Activated T-cell treated with anti-CD3 and anti-CD28 coated beads, Interleukin-2, amount 50 U/mL, for 4 hours (primary cell): ENCODE results near the gene DCC. TPM values are rescaled to one million over a fixed set of nuclear protein-coding genes. Genes with fewer than 3 reads are reported as not detected.

Experiments
- ATAC-seq, 2 donors: fragments of 200-7000 bp; cut with Tn5 transposase; one replicate each; pipeline ENCODE4 v1.10.0; 2021
- DNase-seq: peaks from one replicate; pipeline ENCODE4 v3.0.0-alpha.2; 2020
- H3K27me3 Mint-ChIP-seq: one replicate; pipeline ENCODE4 v1.8.0; 2021; ENCODE audit warnings: low read depth, mixed read lengths
- H3K36me3 Mint-ChIP-seq: one replicate; pipeline ENCODE4 v1.8.0; 2022; ENCODE audit warnings: mixed read lengths; ENCODE audit not compliant: insufficient read depth
- H3K4me1 Mint-ChIP-seq: one replicate; pipeline ENCODE4 v1.8.0; 2021; ENCODE audit warnings: low read depth, mixed read lengths
- H3K4me3 Mint-ChIP-seq: one replicate; pipeline ENCODE4 v1.8.0; 2021; ENCODE audit warnings: mild to moderate bottlenecking, moderate library complexity, mixed read lengths
- H3K9me3 Mint-ChIP-seq: one replicate; pipeline ENCODE4 v1.8.0; 2021; ENCODE audit warnings: mixed read lengths
- total RNA-seq, 3 donors: library from RNA; stranded (reverse); gene quantifications; one replicate each; pipeline ENCODE4 v1.2.1, GENCODE V29; 2021

DCC gene
- total RNA-seq, 3 donors from 2014 or later: not detected

DNA sequence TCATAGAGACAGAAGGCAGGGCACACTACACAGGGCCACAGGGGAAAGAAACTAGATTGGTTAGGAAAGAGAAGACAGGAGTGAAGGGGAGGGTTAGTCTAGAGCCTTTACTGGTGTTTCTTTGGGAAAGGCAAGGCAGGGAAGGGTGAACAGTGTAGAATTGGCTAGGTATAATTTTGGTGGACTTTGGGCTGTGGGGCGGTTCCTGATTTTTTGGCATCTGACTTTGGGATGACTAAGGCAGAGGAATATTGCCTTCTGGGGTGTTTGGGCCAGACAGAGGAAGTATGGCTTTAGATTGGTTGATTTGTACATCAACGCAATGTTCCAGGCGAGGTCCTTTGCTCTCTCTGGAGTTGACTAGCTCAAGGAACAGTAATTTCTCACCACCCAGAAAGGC is 534.8 kb downstream of the DCC start:
- Mint-ChIP-seq H3K4me1 (no peaks in the 10 kb centered on the region), H3K27me3 (no peaks in the 10 kb centered on the region), H3K4me3 (no peak overlapping the region)

DNA sequence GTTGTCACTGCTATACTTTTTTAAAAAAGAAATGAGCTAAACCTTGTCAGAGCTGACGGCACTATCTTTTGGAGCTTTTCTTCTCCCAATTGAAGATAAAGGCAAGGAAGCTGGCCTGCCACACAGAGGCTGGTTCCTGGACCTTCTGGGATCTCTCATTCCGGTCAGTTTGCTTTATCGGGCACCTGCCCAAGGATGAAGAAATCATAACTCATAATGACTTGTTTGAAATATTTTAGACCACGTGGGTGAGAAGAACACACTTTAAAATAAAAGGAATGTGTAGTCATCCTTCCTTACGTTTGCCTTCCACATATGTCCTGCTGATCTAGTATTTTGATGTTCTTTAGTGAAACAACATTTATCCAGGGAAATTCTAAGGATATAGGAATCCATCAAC is 535.7 kb downstream of the DCC start:
- no peaks in the 10 kb centered on the region for H3K4me1 Mint-ChIP-seq
- no peaks in the 10 kb centered on the region for H3K36me3 Mint-ChIP-seq
- ATAC-seq (no peak), DNase-seq (no peak)
- no peaks in the 10 kb centered on the region for H3K27me3 Mint-ChIP-seq
- no peak overlapping the region for H3K4me3 Mint-ChIP-seq
- H3K9me3 Mint-ChIP-seq: peaks cover 16% of the 10 kb centered on the region

More for the DNA sequence above, 534.8 kb downstream of the DCC start:
- ATAC-seq (no peak), DNase-seq (no peak)
- H3K9me3 Mint-ChIP-seq: peaks cover 12% of the 10 kb centered on the region
- H3K36me3 Mint-ChIP-seq: no peaks in the 10 kb centered on the region

DNA sequence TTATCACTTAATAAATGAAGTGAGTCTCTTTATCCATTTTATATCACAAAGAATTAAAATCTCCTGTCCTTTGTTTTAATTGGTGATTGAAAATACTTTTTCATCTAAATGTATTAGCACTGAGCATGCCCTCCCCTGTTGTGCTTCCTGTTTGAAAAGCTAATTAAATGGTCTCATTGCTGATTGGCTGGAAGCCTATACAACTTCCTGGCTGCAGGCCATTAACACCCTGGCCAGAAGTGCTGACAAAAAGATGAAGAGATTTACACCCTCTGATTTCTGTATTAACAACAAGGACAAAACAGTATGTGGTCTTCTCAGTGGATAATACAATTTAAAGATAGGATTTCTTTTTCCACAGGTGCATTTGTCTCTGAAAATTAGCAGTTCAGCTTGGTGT is 548.0 kb downstream of the DCC start:
- no peaks in the 10 kb centered on the region for H3K4me1 Mint-ChIP-seq
- DNase-seq: no peak
- ATAC-seq: no peak
- peaks cover under 1% of the 10 kb centered on the region for H3K9me3 Mint-ChIP-seq
- no peak overlapping the region for H3K4me3 Mint-ChIP-seq
- no peaks in the 10 kb centered on the region for H3K27me3 Mint-ChIP-seq
- H3K36me3 Mint-ChIP-seq: no peaks in the 10 kb centered on the region

DNA sequence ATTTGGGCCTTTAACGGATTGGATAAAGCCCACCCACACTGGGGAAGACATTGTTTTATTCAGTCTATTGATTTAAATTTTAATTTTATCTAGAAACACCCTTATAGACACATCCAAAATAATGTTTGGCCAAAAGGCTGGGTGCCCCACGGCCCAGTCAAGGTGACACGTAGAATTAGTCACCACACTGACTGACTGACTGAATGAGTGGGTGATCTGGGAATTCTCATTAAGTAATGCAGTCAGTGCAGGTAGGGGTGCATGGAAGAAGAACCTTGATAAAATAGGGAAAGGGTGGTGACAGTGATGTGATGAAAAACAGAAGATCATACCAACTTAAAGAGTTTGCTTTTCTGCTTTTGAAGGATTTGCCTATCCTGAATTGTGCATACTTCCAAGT is 554.8 kb downstream of the DCC start:
- Mint-ChIP-seq H3K4me1 (no peaks in the 10 kb centered on the region), H3K4me3 (no peak overlapping the region), H3K9me3 (no peaks in the 10 kb centered on the region), H3K36me3 (no peaks in the 10 kb centered on the region), H3K27me3 (no peaks in the 10 kb centered on the region)
- ATAC-seq (no peak), DNase-seq (no peak)

DNA sequence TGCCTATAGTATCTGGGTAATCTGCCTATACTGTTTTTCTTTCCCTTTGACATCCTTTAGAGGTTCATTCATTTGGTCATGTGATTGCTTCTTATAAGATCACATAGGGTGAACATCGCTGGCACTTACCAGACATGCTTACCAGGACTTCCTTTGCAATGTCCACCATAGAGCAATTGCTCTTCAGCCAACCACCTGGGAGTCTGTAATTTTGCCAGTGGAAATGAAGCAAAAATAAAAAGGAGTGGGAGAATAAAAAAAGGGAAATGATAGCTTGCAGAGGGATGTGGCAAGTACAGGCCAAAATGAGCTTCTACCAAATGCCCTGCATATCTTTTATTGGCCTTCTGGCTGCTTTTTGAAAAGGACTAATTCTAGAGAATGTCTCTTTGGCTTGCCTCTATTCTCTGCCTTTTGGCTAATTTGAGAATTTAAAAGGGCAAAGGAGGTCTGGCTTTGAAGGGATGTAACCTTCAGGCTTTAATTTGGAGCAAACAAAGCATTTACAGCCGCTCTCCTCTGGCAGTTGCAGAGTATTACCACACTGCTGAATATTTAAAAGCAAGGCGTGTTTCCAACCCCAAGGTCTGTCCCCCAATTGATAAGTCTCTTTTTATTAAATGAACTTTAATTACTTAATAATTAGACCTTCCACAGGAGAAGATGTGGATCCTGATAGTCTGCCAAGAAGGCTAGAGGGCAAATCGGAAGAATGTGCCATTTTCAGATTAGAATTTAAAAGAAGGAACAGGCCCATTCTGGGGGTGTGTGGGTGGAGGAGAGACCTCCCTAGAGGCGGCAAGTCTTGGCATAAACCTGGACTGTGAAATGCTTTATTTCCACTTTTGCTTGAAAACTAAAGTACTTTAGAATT is 557.9 kb downstream of the DCC start:
- no peak overlapping the region for H3K4me3 Mint-ChIP-seq
- H3K4me1 Mint-ChIP-seq: no peaks in the 10 kb centered on the region
- H3K9me3 Mint-ChIP-seq: no peaks in the 10 kb centered on the region
- H3K36me3 Mint-ChIP-seq: no peaks in the 10 kb centered on the region
- no peak for ATAC-seq
- DNase-seq: no peak
- H3K27me3 Mint-ChIP-seq: no peaks in the 10 kb centered on the region

DNA sequence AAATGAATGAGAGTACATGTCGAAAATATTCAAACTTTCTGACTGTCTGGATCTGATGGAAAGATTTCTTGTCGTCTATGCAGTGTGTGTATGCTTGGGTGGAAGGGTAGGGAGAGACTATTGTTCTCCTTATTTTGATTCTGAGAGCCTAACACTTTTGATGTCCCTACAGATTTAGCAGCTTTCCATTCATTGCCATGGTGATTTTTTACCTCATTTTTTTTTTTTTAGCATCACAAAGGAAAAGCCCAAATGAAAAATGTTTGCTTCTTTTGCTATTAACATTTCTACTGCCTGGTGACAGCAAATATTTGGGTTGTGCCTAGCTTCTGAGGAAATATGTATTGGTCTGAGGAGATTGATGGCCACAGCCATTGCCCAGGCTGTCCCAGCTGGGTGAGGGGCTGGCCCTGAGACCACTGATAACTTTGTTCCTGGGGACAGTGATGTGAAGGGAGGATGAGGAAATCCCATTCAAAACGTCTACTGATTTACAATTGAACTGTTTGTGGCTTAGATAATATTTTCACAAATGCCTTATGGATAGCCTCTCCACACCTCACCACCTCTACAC is 558.6 kb downstream of the DCC start:
- Mint-ChIP-seq H3K36me3 (no peaks in the 10 kb centered on the region), H3K9me3 (no peaks in the 10 kb centered on the region), H3K4me3 (no peak overlapping the region), H3K4me1 (no peaks in the 10 kb centered on the region), H3K27me3 (no peaks in the 10 kb centered on the region)
- DNase-seq: no peak
- no peak for ATAC-seq

DNA sequence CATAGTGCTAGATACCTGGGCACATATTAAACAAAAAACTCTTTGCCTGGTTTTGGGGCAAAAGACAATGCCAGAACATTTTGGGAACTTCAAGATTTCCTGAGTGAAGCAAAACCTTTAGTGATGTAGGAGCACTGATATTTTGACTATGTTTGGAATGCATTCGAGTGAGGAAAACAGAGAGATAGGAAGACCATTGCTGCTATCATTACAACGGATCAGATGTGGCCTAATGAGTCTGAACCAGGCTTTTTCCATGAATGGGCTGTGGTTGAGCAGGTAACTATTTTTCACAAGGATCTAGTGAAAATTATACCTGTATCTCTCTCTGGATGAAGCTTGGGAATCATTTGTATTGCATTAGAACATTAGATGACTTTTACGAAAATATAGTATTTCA is 562.2 kb downstream of the DCC start:
- Mint-ChIP-seq H3K9me3 (no peaks in the 10 kb centered on the region), H3K4me1 (no peaks in the 10 kb centered on the region), H3K36me3 (no peaks in the 10 kb centered on the region), H3K27me3 (no peaks in the 10 kb centered on the region), H3K4me3 (no peak overlapping the region)
- ATAC-seq: no peak
- no peak for DNase-seq

DNA sequence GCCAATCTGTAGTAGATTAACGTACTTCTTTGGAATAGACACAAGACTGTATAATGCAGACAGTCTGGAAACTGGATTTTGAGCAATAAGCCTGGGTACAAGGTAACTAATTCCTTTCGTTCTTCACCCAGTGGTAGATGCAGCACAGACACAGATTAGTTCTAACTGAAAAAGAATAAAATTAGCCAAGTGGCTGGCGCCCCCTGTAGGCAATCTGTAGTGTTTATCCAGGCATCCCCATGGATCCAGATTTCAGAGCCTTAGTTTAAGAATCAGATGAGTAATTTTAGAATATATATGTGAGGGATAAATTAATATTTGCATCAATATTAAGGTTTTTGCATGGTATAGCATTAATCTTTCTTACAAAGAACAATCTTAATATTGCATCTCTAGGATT is 563.9 kb downstream of the DCC start:
- no peaks in the 10 kb centered on the region for H3K36me3 Mint-ChIP-seq
- H3K4me3 Mint-ChIP-seq: no peak overlapping the region
- no peaks in the 10 kb centered on the region for H3K4me1 Mint-ChIP-seq
- DNase-seq: no peak
- no peaks in the 10 kb centered on the region for H3K27me3 Mint-ChIP-seq
- H3K9me3 Mint-ChIP-seq: no peaks in the 10 kb centered on the region
- ATAC-seq: no peak

DNA sequence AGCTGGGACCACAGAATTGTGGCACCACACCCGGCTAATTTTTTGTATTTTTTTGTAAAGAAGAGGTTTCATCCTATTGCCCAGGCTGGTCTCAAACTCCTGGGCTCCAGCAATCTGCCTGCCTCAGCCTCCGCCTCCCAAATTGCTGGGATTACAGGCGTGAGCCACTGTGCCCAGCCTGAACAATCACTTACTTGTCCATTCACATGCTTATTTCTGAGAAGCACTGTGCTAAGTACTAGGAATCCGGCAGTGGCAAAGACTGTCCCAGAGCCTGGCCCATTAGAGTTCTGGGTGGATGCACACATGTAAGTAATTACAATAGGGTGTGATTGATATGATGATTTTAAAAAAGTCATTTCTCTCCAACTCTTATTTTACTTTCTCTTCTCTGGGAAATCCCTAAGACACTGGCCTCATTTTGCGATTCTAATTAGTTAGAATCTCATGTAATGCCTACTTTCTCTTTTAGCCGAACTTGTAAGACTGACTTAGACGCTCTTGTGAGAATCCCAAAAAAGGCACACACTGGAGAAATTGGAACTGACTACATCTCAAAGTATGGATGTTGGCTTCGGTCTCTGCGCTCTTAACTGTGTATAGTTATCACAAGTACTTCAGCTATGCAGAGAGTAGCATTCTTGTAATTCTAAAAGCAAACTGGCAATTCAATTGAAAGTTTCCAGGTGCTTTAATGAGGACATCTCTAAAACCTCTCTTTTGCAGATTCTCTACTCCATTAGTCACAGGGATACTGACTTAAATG is 567.7 kb downstream of the DCC start:
- no peak for ATAC-seq
- Mint-ChIP-seq H3K4me1 (no peaks in the 10 kb centered on the region), H3K9me3 (no peaks in the 10 kb centered on the region), H3K4me3 (no peak overlapping the region), H3K27me3 (no peaks in the 10 kb centered on the region), H3K36me3 (no peaks in the 10 kb centered on the region)
- no peak for DNase-seq

DNA sequence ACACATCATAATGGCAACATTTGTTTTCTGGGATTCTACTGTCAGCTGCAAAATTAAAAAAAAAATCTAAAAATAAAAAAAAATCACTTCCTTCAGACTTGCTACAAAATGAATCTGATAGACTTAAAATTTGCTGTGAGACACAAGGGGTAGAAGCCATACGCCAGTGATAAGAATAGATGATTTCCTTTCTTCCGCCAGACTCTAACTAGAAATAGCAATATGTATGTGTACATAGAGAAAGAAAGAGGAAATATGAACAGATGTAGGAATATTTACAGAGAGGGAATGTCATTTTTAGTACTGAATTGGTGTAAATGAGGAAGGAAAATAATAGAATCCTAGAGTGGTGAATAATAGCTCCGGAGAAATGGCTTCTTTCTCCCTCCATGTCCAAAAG is 574.2 kb downstream of the DCC start:
- no peaks in the 10 kb centered on the region for H3K9me3 Mint-ChIP-seq
- H3K36me3 Mint-ChIP-seq: no peaks in the 10 kb centered on the region
- no peak overlapping the region for H3K4me3 Mint-ChIP-seq
- ATAC-seq (no peak), DNase-seq (no peak)
- H3K4me1 Mint-ChIP-seq: no peaks in the 10 kb centered on the region
- H3K27me3 Mint-ChIP-seq: no peaks in the 10 kb centered on the region

DNA sequence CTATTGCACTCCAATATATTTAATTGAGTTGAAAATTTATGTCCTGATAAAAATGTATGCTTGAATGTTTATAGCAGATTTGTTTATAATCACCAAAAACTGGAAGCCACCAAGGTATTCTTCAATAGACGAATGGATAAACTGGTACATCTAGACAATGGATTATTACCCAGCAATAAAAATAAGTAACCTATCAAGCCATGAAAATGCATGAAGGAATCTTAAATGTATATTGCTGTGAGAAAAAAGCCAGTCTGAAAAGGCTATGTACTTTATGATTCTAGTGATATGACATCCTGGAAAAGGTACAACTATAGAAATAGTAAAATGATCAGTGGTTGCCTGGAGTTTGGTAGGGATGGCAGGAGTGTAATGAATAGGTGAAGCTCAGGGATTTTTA is 580.7 kb downstream of the DCC start:
- Mint-ChIP-seq H3K9me3 (peaks cover 3% of the 10 kb centered on the region), H3K36me3 (no peaks in the 10 kb centered on the region), H3K27me3 (no peaks in the 10 kb centered on the region), H3K4me1 (no peaks in the 10 kb centered on the region), H3K4me3 (no peak overlapping the region)
- DNase-seq: no peak
- no peak for ATAC-seq

DNA sequence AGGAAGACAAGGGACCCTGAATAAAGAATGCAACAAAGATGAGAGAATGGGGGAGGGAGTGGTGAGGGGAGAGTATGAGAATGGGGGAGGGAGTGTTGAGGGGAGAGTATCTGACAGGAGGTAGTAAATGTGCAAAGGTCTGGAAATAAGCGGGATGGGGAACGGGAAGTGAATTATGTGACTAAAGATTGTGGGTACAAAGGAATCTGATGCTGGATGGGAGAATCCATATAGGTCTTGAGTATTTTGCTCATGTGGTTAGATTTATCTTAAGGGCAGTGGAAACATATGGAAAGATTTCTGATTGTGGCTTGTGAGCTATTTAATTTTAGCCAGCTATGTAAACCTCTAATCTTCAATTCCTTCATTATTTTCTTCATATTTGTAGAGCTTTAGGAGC is 593.4 kb downstream of the DCC start:
- Mint-ChIP-seq H3K9me3 (peaks cover 6% of the 10 kb centered on the region), H3K4me3 (no peak overlapping the region), H3K4me1 (no peaks in the 10 kb centered on the region), H3K27me3 (no peaks in the 10 kb centered on the region), H3K36me3 (no peaks in the 10 kb centered on the region)
- no peak for ATAC-seq
- no peak for DNase-seq

DNA sequence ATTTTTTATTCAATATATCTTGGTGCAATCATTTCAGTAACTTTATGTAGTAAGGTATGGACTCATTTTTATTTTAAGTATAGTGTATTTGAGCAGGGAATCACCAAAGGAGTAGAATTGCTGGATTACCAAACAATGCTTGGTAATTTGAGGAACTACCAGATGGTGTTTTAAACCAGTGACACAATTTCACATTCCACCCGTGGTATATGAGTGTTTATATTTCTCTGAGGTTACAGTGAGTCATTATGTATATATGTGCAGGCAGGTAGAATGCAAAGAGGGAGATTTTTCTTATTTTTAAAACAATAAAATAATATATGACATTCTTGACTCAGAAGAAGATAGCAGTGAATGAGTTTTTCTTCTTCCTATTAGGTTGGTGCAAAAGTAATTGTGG is 596.9 kb downstream of the DCC start:
- no peak for DNase-seq
- Mint-ChIP-seq H3K36me3 (no peaks in the 10 kb centered on the region), H3K4me1 (no peaks in the 10 kb centered on the region), H3K4me3 (no peak overlapping the region), H3K9me3 (peaks cover 9% of the 10 kb centered on the region), H3K27me3 (no peaks in the 10 kb centered on the region)
- no peak for ATAC-seq

DNA sequence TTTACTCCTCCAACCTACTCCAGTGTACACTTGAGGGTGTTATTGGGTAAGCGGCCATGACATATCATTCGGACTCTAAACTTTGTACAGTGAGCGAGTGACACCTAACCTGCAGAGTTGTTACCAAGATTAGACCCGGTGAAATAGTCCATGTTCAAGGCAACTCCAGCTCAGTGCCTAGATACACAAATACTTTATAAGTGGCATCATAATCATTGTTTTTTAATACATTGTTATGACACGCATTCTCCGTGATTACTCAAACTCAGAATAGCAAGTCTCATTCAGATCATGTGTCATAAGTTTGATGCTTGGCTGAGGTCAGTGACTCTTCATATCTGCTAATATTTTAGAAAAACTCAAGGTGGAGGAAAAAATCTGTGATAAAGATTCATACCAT is 597.8 kb downstream of the DCC start:
- no peaks in the 10 kb centered on the region for H3K27me3 Mint-ChIP-seq
- ATAC-seq: no peak
- H3K4me1 Mint-ChIP-seq: no peaks in the 10 kb centered on the region
- DNase-seq: no peak
- H3K4me3 Mint-ChIP-seq: no peak overlapping the region
- H3K9me3 Mint-ChIP-seq: peaks cover 9% of the 10 kb centered on the region
- no peaks in the 10 kb centered on the region for H3K36me3 Mint-ChIP-seq

DNA sequence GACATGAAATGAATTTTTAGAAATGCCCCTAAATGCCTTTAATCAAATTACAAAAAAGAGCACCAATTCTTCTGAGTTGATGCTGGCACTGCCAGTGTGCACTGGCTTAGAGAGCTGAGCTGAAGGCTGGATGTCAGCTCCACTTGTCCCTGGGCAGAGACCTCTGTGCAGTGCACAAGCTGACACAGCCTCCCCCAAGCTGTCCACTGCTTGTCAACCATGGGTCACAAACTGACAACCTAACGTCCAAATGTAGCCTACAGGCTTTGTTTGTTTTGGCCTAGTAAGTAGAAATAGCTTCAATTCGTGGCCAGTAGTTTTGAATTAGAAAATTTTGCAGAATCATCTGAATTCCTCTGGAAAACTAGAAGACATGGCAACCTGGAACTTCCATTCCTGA is 605.6 kb downstream of the DCC start:
- Mint-ChIP-seq H3K9me3 (peaks cover 10% of the 10 kb centered on the region), H3K27me3 (no peaks in the 10 kb centered on the region), H3K4me3 (no peak overlapping the region), H3K36me3 (no peaks in the 10 kb centered on the region), H3K4me1 (no peaks in the 10 kb centered on the region)
- no peak for ATAC-seq
- DNase-seq: no peak
